Measurements from ENCODE around the gene M6PR. TPM values are rescaled to one million over a fixed set of nuclear protein-coding genes. Genes with fewer than 3 reads are reported as not detected.

The M6PR gene
- total RNA-seq, 1 donor from 2014 or later = 113 TPM

GRCh38 chr12:8891976-8892375 is 57.5 kb downstream of the M6PR start:
- Histone ChIP-seq H3K4me3 (no peak overlapping the region), H3K27me3 (no peaks in the 10 kb centered on the region), H3K9ac (no peak overlapping the region), H3F3A (ENCODE audit: low read depth) (no peaks in the 10 kb centered on the region), H3K36me3 (no peaks in the 10 kb centered on the region), H4K20me1 (ENCODE audit: low read depth) (no peaks in the 10 kb centered on the region), H3K4me1 (no peaks in the 10 kb centered on the region), H3K27ac (no peak overlapping the region), H3K9me3 (ENCODE audit: low read depth) (no peaks in the 10 kb centered on the region), H3K4me2 (no peak overlapping the region), H3K79me2 (ENCODE audit: low read depth) (no peaks in the 10 kb centered on the region), H2AFZ (replicated peaks) (no peak overlapping the region)
- Mint-ChIP-seq H3K27me3 (ENCODE audit: insufficient read depth, low read depth) (no peaks in the 10 kb centered on the region), H3K36me3 (no peaks in the 10 kb centered on the region), H3K9me3 (no peaks in the 10 kb centered on the region), H3K27ac (no peak overlapping the region), H3K4me1 (peaks cover 5% of the 10 kb centered on the region), H3K4me3 (no peak overlapping the region)
- no peak for DNase-seq (ENCODE audit: low spot score)
- TF ChIP-seq CTCF (IDR thresholded peaks at IDR 0.05) = no peak

Other genes with a start within 250 kb of the M6PR start
- gene A2ML1, start 127.0 kb downstream of the M6PR start, total RNA-seq (ENCODE audit: low replicate concordance) = 0.15 and 0.43 TPM in 2 replicates
- 62.7 and 90.4 TPM in 2 replicates for gene PHC1, start 35.1 kb downstream of the M6PR start, total RNA-seq (ENCODE audit: low replicate concordance)
- gene KLRG1, start 39.9 kb upstream of the M6PR start, total RNA-seq (ENCODE audit: low replicate concordance) = 4.7 and 26.9 TPM in 2 replicates
- 0.03 TPM in 1 of 2 replicates, not detected in the other for gene A2M, start 166.3 kb upstream of the M6PR start, total RNA-seq (ENCODE audit: low replicate concordance)